H1 (cell line): ENCODE data around the gene RAPGEF1. TPM values are rescaled to one million over a fixed set of nuclear protein-coding genes. Genes with fewer than 3 reads are reported as not detected.
A peak's percentile ranks its signal among the peaks of the same experiment; 100 is the strongest.

Experiments
- CTCF ChIA-PET: fragments of 300-600 bp; sonication (Branson Sonifier 250); formaldehyde crosslinking; loops from one replicate; lab custom pipeline; 2021; ENCODE audit not compliant: partially characterized antibody; lab: Charles Lee
- POLR2A ChIA-PET: fragments of 300-600 bp; sonication (Branson Sonifier 250); formaldehyde crosslinking; loops from one replicate; lab custom pipeline; 2021; ENCODE audit warnings: inconsistent platforms; ENCODE audit not compliant: partially characterized antibody; lab: Charles Lee
- DNase-seq, 2 experiments: peaks; one replicate each; pipeline versions ENCODE4 v3.0.0 to v3.0.0-alpha.2; 2010 to 2022; ENCODE audit warnings: low spot score in 2 of 2, low read depth in 1 of 2, mixed read lengths in 1 of 2
- FAIRE-seq: peaks from 2 replicates; lab custom pipeline; 2011; peaks lifted over from hg19 to GRCh38; lab: Jason Lieb, UNC
- H2AFZ ChIP-seq: 2 replicates; pipeline ENCODE4 v1.8.1; 2012; ENCODE audit warnings: low read length, inconsistent platforms
- H2AK5ac ChIP-seq: 2 replicates; pipeline ENCODE4 v1.6.1; 2013; ENCODE audit warnings: low read depth, low read length
- H2BK120ac ChIP-seq: replicated peaks from 2 replicates; pipeline ENCODE3; 2013; ENCODE audit warnings: low read depth, low read length, inconsistent platforms
- H2BK12ac ChIP-seq: 2 replicates; pipeline ENCODE4 v1.6.1; 2013; ENCODE audit warnings: low read depth, low read length
- H2BK15ac ChIP-seq: 2 replicates; pipeline ENCODE4 v1.6.1; 2013; ENCODE audit warnings: low read length
- H2BK20ac ChIP-seq: 2 replicates; pipeline ENCODE4 v1.6.1; 2013; ENCODE audit warnings: low read length
- H2BK5ac ChIP-seq: 2 replicates; pipeline ENCODE4 v1.6.1; 2013; ENCODE audit warnings: low read depth, low read length
- H3K14ac ChIP-seq: 2 replicates; pipeline ENCODE4 v1.6.1; 2013; ENCODE audit warnings: inconsistent platforms; ENCODE audit not compliant: insufficient read length
- H3K18ac ChIP-seq: 2 replicates; pipeline ENCODE4 v1.6.1; 2013; ENCODE audit warnings: low read length; ENCODE audit errors: extremely low read depth
- H3K23ac ChIP-seq: 2 replicates; pipeline ENCODE4 v1.6.1; 2013; ENCODE audit warnings: inconsistent platforms; ENCODE audit not compliant: insufficient read length
- H3K23me2 ChIP-seq: 2 replicates; pipeline ENCODE4 v1.6.1; 2013; ENCODE audit warnings: low read depth, low read length
- H3K27ac ChIP-seq: 2 replicates; pipeline ENCODE4 v1.6.1; 2011; ENCODE audit warnings: low read depth, low read length, inconsistent platforms
- H3K27me3 ChIP-seq, 4 experiments: replicated peaks in 1 of 4; 1 replicate in 1 of 4; 2 replicates in 3 of 4; pipeline versions ENCODE4 v1.6.1 to v1.8.1; 2011 to 2013; ENCODE audit warnings: low read length in 3 of 4, mild to moderate bottlenecking in 3 of 4, inconsistent platforms in 2 of 4, mixed read lengths in 2 of 4, moderate library complexity in 1 of 4; ENCODE audit not compliant: control insufficient read depth in 3 of 4, insufficient read depth in 3 of 4; ENCODE audit errors: extremely low read depth in 1 of 4
- H3K36me3 ChIP-seq, 4 experiments: 2 replicates each; pipeline versions ENCODE4 v1.6.1 to v1.8.1; 2011 to 2013; ENCODE audit warnings: mild to moderate bottlenecking in 4 of 4, low read length in 3 of 4, moderate library complexity in 2 of 4, control low read depth in 1 of 4, inconsistent platforms in 1 of 4; ENCODE audit not compliant: insufficient read depth in 4 of 4, control insufficient read depth in 2 of 4
- H3K4ac ChIP-seq: replicated peaks from 2 replicates; pipeline ENCODE3; 2013; ENCODE audit warnings: low read length, low read depth, mixed read lengths, inconsistent platforms; ENCODE audit not compliant: insufficient read length
- H3K4me1 ChIP-seq, 4 experiments: replicated peaks in 1 of 4; 1 replicate in 1 of 4; 2 replicates in 3 of 4; pipeline versions ENCODE4 v1.6.1 to v1.8.1; 2011 to 2013; ENCODE audit warnings: low read length in 3 of 4, inconsistent platforms in 2 of 4, mixed read lengths in 1 of 4; ENCODE audit not compliant: insufficient read depth in 4 of 4, control insufficient read depth in 3 of 4
- H3K4me2 ChIP-seq, 2 experiments: 2 replicates each; pipeline versions ENCODE4 v1.6.1 to v1.8.1; 2011 to 2013; ENCODE audit warnings: low read depth in 2 of 2, low read length in 2 of 2, control low read depth in 1 of 2, inconsistent platforms in 1 of 2, mild to moderate bottlenecking in 1 of 2; ENCODE audit not compliant: insufficient read depth in 1 of 2
- H3K4me3 ChIP-seq, 4 experiments: fragments of 200-600, 300-600 bp in 1 of 4; sonication (generic), shearing (Covaris generic), sonication (Bioruptor Twin) in 1 of 4; 2 replicates each; pipeline versions ENCODE4 v1.5.1 to v1.8.1; 2011 to 2016; ENCODE audit warnings: low read length in 4 of 4, low read depth in 3 of 4, control low read depth in 2 of 4, inconsistent platforms in 2 of 4, mild to moderate bottlenecking in 2 of 4, mixed read lengths in 1 of 4, moderate library complexity in 1 of 4; ENCODE audit not compliant: insufficient read depth in 2 of 4; ENCODE audit errors: extremely low read depth in 1 of 4
- H3K56ac ChIP-seq: replicated peaks from 2 replicates; pipeline ENCODE3; 2013; ENCODE audit warnings: low read depth, mild to moderate bottlenecking, mixed read lengths, low read length, inconsistent platforms; ENCODE audit not compliant: insufficient read length
- H3K79me1 ChIP-seq: 2 replicates; pipeline ENCODE4 v1.6.1; 2013; ENCODE audit warnings: low read depth, low read length, control low read depth
- H3K79me2 ChIP-seq, 2 experiments: 2 replicates each; pipeline versions ENCODE4 v1.6.1 to v1.8.1; 2012 to 2013; ENCODE audit warnings: low read length in 2 of 2, mild to moderate bottlenecking in 2 of 2, inconsistent platforms in 1 of 2; ENCODE audit not compliant: insufficient read depth in 2 of 2, control insufficient read depth in 1 of 2
- H3K9ac ChIP-seq, 4 experiments: replicated peaks in 1 of 4; 1 replicate in 1 of 4; 2 replicates in 3 of 4; pipeline versions ENCODE4 v1.6.1 to v1.8.1; 2011 to 2013; ENCODE audit warnings: low read depth in 3 of 4, low read length in 3 of 4, control low read depth in 2 of 4, mild to moderate bottlenecking in 2 of 4, moderate library complexity in 2 of 4, inconsistent platforms in 1 of 4; ENCODE audit errors: extremely low read depth in 1 of 4
- H3K9me3 ChIP-seq, 2 experiments: 2 replicates each; pipeline versions ENCODE4 v1.6.1 to v1.8.1; 2012 to 2013; ENCODE audit warnings: mild to moderate bottlenecking in 2 of 2, moderate library complexity in 2 of 2, control low read depth in 1 of 2, inconsistent platforms in 1 of 2, low read depth in 1 of 2, low read length in 1 of 2, mixed read lengths in 1 of 2; ENCODE audit not compliant: insufficient read depth in 2 of 2
- H4K20me1 ChIP-seq, 2 experiments: replicated peaks in 1 of 2; 2 replicates each; pipeline versions ENCODE3 to v1.8.1; 2011 to 2013; ENCODE audit warnings: inconsistent platforms in 2 of 2, low read length in 2 of 2, mild to moderate bottlenecking in 1 of 2; ENCODE audit not compliant: insufficient read depth in 2 of 2, control insufficient read depth in 1 of 2
- H4K5ac ChIP-seq: 2 replicates; pipeline ENCODE4 v1.6.1; 2013; ENCODE audit warnings: low read length, low read depth, mixed read lengths, inconsistent platforms; ENCODE audit not compliant: insufficient read length
- H4K8ac ChIP-seq: 2 replicates; pipeline ENCODE4 v1.8.0; 2013; ENCODE audit warnings: mild to moderate bottlenecking, moderate library complexity, low read length, inconsistent platforms; ENCODE audit not compliant: insufficient read depth; ENCODE audit errors: extremely low read depth
- H4K91ac ChIP-seq: replicated peaks from 2 replicates; pipeline ENCODE3; 2013; ENCODE audit warnings: low read length, mixed read lengths, inconsistent platforms; ENCODE audit not compliant: insufficient read length
- JUND ChIP-seq: IDR thresholded peaks from 2 replicates; pipeline ENCODE4 v1.6.1; 2011; ENCODE audit warnings: mild to moderate bottlenecking, improper control_type of control experiment, low read length
- KDM1A ChIP-seq: fragments of 200-600, 300-600 bp; sonication (generic); IDR thresholded peaks from 2 replicates; pipeline ENCODE4 v1.7.1; 2016; ENCODE audit warnings: mild to moderate bottlenecking, low read length, borderline replicate concordance
- WGBS, 2 experiments: shearing (Covaris generic) in 1 of 2; methylation state at CpG; one replicate each; pipeline versions ENCODE4 v1.1.6 to v1.1.7; 2013 to 2015; ENCODE audit warnings: low lambda C conversion rate in 2 of 2, mixed read lengths in 2 of 2, inconsistent platforms in 1 of 2, low coverage in 1 of 2, missing lambda C conversion rate in 1 of 2; ENCODE audit not compliant: insufficient replicate concordance in 2 of 2, insufficient coverage in 1 of 2, insufficient read length in 1 of 2; ENCODE audit errors: extremely low coverage in 1 of 2, missing lambda C conversion rate in 1 of 2; 5-methylcytosine and 5-hydroxymethylcytosine counted together
- polyA plus RNA-seq, 7 experiments: library from polyadenylated mRNA; depleted of rRNA in 3 of 7; stranded (reverse) in 5 of 7; unstranded in 2 of 7; fragments of >200 nt in 5 of 7; fragments of 200-250 nt in 2 of 7; gene quantifications; 1 replicate in 5 of 7; 2 replicates in 1 of 7; 4 replicates in 1 of 7; pipeline versions ENCODE4 v1.2.1 to v1.2.3, GENCODE V29; 2011 to 2013; ENCODE audit warnings: missing spikeins in 2 of 7, mixed read lengths in 2 of 7
- total RNA-seq: library from RNA; stranded (reverse); fragmentation: NEBNext Ultra II Directional; extraction: Animal tissue kit (Norgen Biotek cat#: 25700); gene quantifications from 2 replicates; pipeline ENCODE4 v1.2.1, GENCODE V29; 2021

The RAPGEF1 gene
- total and polyA plus RNA-seq, 2 of the 8 experiments (the other 6 are each of a cell fraction or from before 2014, with no cell fraction given) = 29.7 to 78.9 TPM

- no peak for FAIRE-seq
- Histone ChIP-seq H2AFZ (no peak overlapping the region), H4K20me1 (no peaks in the 10 kb centered on the region), H3K9me3 (no peaks in the 10 kb centered on the region), H2BK15ac (no peak overlapping the region), H4K91ac (peak overlapping the region; percentile 34), H3K36me3 (no peaks in the 10 kb centered on the region), H4K8ac (no peak overlapping the region; the same call in 1 of the 2 replicates), H2BK12ac (peak overlapping the region; percentile 95; the same call in 1 of the 2 replicates), H3K23ac (no peak overlapping the region), H3K79me2 (peaks cover 0 to 72% of the 10 kb centered on the region in 2 experiments; a peak in 2 of 4 replicates), H3K27me3 (no peaks in the 10 kb centered on the region), H3K27ac (no peak overlapping the region)
- WGBS, 2 experiments = 87% methylated on average over 6 of the region's 6 CpGs; no CpG with 5 or more reads in 1 of the 2 experiments
- TF ChIP-seq KDM1A = no peak
- no peak for TF ChIP-seq JUND
- TF ChIP-seq, all 59 proteins: peak for 0
- H3K14ac ChIP-seq = no peak overlapping the region
- H3K23me2 ChIP-seq = no peaks in the 10 kb centered on the region
- POLR2A ChIA-PET = interaction anchor here (0.6 to 1.7 kb wide), 7 partner anchors 10 to 112 kb away, joined by 3 to 4 read pairs (median 4); no protein-coding TSS in a partner anchor
- no peak for DNase-seq
- no peak overlapping the region for H3K4me3 ChIP-seq
- H3K4ac ChIP-seq = no peak overlapping the region
- 0 out of 2 replicates have a peak overlapping the region, but pooled peaks have one; percentile 66 for H2BK5ac ChIP-seq
- no peak overlapping the region for H2BK120ac ChIP-seq
- H3K79me1 ChIP-seq = no peaks in the 10 kb centered on the region; the same call in 1 of the 2 replicates
- H3K4me1 ChIP-seq = peaks cover 15 to 52% (median 32%) of the 10 kb centered on the region in 4 experiments
- H3K56ac ChIP-seq = no peak overlapping the region
- H3K18ac ChIP-seq = peak overlapping the region; percentile 40; the same call in 1 of the 2 replicates
- 0 out of 2 replicates have a peak overlapping the region, but pooled peaks have one; percentile 0 for H2BK20ac ChIP-seq
- no peak overlapping the region for H3K9ac ChIP-seq
- no peak overlapping the region; a peak in 1 of 4 replicates for H3K4me2 ChIP-seq
- no peak overlapping the region for H4K5ac ChIP-seq
- CTCF ChIA-PET = interaction anchor here (0.6 to 2.5 kb wide), 5 partner anchors 9 to 688 kb away, joined by 3 to 8 read pairs (median 4); partner anchors contain the start of gene RAPGEF1
- H2AK5ac ChIP-seq = peak overlapping the region; percentile 66; the same call in 1 of the 2 replicates
Observed at GRCh38 chr9:131675437-131676022, 64.3 kb downstream of the RAPGEF1 start.
